Activated T-cell treated with anti-CD3 and anti-CD28 coated beads for 24 hours (primary cell): ENCODE data around the gene TMEM138.

Experiments
- DNase-seq: peaks from one replicate; pipeline ENCODE4 v3.0.0-alpha.2; 2020; ENCODE audit warnings: low read depth

The TMEM138 gene

GRCh38 chr11:61361741-61362541 is at the start of gene TMEM138, which contains the start of gene CYB561A3:
TMEM138 (plus strand) TSS chr11:61362374; CDS start chr11:61364391, 2,017 bp downstream.
CYB561A3 (minus strand) TSS chr11:61361882; CDS start chr11:61356713, 5,169 bp downstream.
- peak; percentile 88 for DNase-seq

- no peak for DNase-seq
Observed at GRCh38 chr11:61315260-61315659, 46.9 kb upstream of the TMEM138 start.

GRCh38 chr11:61325649-61326414 is 36.3 kb upstream of the TMEM138 start:
- no peak for DNase-seq

GRCh38 chr11:61327669-61328071 is 34.5 kb upstream of the TMEM138 start:
- DNase-seq, result no peak

DNA sequence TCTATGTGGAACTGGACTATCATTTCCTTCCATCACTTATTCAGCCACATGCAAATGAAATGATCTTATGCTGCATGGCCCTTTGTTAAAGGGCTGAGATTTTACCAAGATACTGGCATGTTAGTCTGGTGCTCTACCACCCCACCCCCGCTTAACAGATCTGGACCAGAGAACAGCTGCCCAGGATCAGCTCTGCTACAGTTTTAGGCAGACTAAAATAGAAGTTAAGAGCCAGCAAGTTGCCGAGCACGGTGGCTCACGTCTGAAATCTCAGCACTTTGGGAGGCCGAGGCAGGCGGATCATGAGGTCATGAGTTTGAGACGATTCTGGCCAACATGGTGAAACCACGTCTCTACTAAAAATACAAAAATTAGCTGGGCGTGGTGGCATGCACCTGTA is 33.8 kb upstream of the TMEM138 start:
- DNase-seq, result no peak

DNA sequence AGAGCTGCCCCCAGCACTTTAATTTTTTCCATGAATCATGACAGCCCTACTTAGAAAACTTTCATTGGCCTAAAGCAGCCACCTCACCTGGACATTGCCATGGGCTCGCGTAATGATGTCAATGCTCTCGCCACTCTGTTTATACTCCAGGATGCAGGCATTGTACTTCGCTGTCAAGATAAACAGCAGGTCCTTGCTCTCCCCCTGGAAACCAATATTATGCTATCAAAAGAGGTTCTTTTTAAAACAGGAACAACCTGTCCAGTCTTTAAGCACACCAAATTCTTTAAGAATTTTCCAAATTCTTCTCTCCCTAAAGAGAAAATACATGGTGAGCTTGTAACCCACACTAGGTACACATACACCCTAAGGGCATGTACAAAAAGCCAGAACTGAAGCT is 32.3 kb upstream of the TMEM138 start:
- DNase-seq, result no peak

DNA sequence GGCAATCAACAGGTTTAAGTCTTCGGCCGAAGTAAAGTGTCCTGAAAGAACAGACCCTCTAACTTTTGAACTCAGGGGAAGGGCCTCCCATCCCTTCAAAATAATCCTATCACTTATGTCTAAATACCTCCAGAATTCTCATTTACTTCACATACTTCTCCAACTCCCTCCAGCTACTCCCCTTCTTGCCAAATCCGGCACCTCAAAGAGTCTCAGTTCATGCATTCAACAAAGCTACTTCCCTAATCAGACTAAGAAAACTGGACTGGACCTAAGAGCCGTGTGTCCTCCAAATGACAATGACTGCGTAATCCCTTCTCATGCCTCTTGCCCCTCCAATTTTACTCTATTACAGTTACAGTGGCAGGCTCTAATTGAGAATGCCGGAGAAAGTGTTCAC is 30.5 kb upstream of the TMEM138 start:
- DNase-seq, result no peak

DNA sequence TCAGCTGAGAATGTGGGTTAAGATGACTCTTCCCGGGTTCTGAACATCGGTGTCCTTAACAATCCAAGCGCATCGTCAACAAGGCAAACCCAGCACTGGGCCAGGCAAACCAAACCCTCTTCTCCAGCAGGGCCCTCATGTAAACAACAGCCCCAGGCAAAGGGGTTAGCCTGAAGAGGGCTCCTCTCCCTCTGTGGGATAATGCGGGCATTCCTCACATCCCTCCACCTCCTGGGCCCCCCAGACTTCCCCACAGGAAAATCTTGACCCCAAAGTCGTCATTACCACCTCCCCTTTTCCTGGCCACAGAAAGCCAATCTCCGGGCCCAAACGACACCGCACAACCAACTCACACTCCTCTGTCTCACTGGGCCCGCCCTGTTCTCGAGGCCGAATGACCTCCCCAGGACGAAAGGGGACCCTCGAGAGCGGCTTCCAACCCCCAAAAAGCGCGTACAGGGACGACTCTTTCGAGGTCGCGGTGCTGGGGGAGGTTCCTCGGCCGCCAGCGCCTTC is 29.8 kb upstream of the TMEM138 start:
- no peak for DNase-seq

GRCh38 chr11:61332797-61333549 is 29.2 kb upstream of the TMEM138 start, which contains the start of the genes DDB1 and TKFC:
DDB1 (minus strand) TSS chr11:61333105; CDS start chr11:61332968, 137 bp downstream.
TKFC (plus strand) TSS chr11:61333228; CDS start chr11:61334729, 1,501 bp downstream.
- DNase-seq, result peak; percentile 97

DNA sequence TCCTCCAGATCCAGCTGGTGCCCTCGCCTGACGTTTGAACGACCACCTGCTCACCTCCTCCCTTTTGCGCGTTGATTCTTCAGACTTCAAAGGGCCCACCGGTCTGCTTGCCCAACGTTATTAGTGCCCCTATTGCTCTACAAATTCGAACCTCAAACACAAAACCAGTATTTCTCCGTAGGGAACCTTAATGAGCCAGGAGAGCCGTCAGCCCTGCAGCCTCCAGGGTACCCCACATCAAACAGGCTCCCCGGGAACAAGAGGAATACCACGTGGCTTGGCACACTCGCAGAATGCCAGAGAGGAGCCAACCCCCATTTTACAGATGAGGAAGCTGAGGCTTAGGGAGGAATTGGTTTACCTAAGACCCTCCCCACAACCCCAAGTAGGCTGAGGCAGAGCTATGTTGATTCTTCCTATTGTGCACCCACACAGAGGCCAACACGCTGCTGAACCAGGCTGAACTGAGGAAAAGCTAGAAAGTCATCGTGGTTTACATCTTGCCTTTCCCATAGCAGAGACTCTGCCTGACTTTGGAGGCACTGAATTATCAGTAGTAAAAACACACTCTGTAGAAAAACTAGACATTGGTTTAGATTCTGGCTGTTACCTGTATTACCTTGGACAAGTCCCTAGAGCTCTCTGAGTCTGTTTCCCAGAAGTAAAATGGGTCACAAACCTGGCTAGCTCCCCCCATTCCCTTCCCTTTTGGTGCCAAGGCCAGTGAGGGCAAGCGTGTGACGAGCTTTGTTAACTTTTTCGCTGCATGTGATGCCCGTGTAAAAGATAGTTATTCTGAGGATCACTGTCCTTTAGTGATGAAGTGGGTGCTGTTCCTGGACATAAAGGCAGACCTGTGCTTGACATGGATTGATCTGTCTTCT is 28.4 kb upstream of the TMEM138 start:
- DNase-seq, result peak; percentile 12

- DNase-seq, result no peak
Observed at GRCh38 chr11:61334434-61335354, 27.5 kb upstream of the TMEM138 start.

DNA sequence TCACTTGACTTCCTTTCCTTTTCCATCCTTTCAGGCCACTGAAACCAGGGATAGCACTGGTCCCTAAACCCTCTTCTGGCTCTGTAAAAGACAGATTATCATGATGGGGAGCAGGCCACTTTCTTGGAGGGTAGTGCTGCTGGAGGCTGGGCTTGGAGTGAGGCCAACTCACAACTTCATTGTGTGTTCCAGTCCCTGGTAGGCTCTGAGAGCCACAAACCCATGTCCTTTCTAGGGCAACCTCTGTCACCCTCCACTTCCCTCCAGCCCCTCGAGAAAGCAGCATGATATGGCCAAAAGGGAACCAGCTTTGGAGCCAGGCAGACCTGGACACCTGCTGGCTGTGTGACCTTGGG is 26.8 kb upstream of the TMEM138 start:
- DNase-seq, result no peak

GRCh38 chr11:61336171-61336935 is 25.8 kb upstream of the TMEM138 start:
- DNase-seq, result peak; percentile 79

GRCh38 chr11:61337706-61338470 is 24.3 kb upstream of the TMEM138 start:
- DNase-seq, result no peak

DNA sequence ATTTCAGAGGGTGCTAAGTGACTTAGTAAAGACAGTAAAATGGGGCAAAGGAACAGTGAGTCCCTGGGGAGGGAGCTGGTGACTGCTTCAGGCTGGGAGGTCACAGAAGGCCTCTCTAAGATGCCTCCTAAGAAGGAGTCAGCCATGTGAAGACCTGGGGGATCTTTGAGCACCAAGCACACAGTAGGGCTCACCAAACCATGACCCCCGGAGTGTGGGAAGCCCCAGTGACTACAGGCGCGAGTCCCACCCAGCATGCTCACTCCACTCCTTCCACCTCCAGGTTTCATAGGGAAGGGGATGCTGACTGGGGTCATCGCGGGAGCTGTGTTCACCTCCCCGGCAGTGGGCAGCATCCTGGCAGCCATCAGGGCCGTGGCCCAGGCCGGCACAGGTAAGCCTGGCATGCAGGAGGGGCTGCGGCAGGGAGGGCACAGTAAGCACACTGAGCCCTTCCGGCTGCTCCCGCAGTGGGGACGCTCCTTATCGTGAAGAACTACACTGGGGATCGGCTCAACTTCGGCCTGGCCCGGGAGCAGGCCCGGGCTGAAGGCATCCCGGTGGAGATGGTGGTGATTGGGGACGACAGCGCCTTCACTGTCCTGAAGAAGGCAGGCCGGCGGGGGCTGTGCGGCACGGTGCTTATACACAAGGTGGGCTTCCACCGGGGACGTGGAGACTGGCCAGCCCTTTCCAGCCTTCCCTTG is 23.2 kb upstream of the TMEM138 start:
- no peak for DNase-seq

- no peak for DNase-seq
Observed at GRCh38 chr11:61339490-61339878, 22.7 kb upstream of the TMEM138 start.

- DNase-seq, result no peak
Observed at GRCh38 chr11:61340979-61341378, 21.2 kb upstream of the TMEM138 start.

- no peak for DNase-seq
Observed at GRCh38 chr11:61341706-61342105, 20.5 kb upstream of the TMEM138 start.
